T-helper 9 cell (primary cell): ENCODE measurements around the gene MALRD1.

Experiments used
- DNase-seq: peaks from one replicate; pipeline ENCODE4 v3.0.0-alpha.2; 2020

MALRD1 gene

GRCh38 chr10:19231034-19231433 lies 182.4 kb downstream of the MALRD1 start:
- no peak for DNase-seq

GRCh38 chr10:19245889-19246752 lies 197.5 kb downstream of the MALRD1 start:
- DNase-seq, result no peak

DNA sequence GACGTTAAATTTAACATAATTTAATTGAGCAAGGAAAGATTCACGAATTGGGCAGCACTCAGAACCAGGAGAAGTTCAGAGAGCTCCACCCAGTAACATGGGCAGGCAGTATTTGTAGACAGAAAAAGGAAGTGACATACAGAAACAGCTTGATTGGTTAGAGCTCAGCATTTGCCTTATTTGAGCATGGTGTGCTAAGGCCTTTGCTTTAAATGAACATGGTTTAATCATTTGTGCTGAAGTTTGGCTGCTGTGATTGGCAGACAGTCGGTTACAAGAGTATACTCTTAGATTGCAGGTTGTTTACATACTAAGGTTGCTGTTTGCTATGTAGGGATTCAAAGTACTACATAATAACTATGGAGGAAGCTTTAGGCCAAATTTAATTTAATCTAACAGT lies 199.2 kb downstream of the MALRD1 start:
- no peak for DNase-seq

DNA sequence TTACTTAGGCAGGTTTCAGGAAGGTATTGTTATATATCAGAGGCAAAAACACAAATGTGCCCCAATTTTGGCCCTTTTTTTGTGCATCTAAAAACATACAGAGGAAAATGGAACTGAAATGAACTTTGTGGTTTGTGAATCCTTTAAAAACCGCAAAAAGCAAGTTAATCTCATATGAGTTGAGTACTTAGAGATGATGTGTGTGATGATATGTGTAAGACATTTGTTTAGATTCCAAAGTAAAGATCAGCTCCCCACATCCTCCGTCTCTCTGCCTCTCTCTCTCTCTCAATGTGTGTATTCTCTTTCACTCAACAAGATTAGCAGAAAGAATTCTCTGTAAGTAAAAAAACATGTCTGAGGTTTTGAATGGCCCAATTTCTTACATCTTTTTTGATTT lies 201.9 kb downstream of the MALRD1 start:
- no peak for DNase-seq

- DNase-seq, result no peak
Measured at GRCh38 chr10:19252531-19252930, 203.9 kb downstream of the MALRD1 start.

GRCh38 chr10:19256331-19256730 lies 207.7 kb downstream of the MALRD1 start:
- DNase-seq, result no peak

GRCh38 chr10:19263262-19263661 lies 214.7 kb downstream of the MALRD1 start:
- no peak for DNase-seq

GRCh38 chr10:19283285-19283684 lies 234.7 kb downstream of the MALRD1 start:
- no peak for DNase-seq

DNA sequence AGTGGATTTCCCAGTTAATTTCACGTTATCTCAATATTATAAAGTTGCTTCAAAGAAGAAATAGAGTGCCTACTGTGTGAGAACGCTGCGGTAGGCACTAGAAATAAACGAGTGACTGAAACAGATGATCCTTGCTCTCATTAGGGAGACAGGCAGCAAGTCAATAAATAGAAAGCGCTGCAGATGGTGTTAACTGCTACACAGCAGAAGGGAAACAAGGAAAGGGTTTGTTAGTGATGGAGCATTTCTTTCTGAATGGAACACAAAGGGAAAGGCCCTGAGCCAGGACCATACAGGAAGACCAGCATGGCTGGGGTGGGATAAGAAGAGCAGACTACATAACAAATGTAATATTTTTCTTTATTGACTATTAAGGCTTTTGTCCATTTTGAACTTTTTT lies 235.2 kb downstream of the MALRD1 start:
- no peak for DNase-seq

GRCh38 chr10:19290770-19291169 lies 242.2 kb downstream of the MALRD1 start:
- no peak for DNase-seq

DNA sequence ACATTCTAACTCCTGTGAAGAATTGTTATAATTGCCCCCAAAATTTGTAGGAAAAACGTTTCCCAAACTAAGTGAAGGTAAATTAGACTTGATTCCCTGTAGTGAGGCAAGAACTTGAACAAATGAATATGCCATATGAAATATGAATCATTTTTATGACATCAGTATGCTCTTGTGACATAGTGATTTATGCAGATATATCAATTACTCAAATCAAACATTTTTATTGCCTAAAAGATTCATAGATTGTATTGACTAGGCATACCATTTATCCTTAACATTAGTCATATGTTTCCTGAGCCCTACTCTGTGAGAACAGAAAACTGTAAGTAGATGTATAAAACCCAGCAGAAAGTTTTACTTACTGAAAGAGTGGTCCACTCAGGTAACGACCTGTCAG lies 245.6 kb downstream of the MALRD1 start:
- no peak for DNase-seq

DNA sequence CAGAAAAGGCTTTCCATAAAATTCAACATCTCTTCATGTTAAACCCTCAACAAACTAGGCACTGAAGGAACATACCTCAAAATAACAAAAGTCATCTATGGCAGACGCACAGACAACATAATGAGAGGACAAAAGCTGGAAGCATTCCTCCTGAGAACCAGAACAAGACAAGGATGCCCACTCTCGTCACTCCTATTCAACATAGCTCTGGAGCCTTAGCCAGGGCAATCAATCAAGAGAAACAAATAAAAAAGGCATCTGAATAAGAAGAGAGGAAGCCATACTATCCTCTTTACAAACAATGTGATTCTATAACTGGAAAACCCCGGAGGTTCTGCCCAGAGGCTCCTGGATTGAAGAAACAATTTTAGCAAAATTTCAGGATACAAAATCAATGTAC lies 251.0 kb downstream of the MALRD1 start:
- no peak for DNase-seq

- DNase-seq, result no peak
Measured at GRCh38 chr10:19302117-19302516, 253.5 kb downstream of the MALRD1 start.

DNA sequence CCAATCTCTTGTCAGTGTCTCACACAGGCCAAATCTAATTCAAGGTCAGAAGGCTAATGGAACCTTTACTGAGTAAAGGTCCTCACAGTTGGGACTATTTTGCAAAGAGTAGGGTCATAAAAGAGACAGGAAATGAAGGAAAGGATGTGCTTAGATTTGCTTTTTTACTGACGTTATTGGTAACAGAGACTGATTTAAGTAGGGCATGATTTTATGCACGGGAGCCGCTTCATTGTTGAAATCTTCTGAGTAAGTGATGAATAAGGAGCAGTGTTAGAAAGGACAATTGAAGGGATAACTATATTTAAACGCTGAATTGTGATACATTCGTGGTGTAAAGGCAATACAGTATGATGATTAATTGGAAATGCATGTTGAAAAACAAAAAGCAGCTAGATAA lies 261.5 kb downstream of the MALRD1 start:
- DNase-seq, result no peak

GRCh38 chr10:19316204-19316870 lies 267.7 kb downstream of the MALRD1 start:
- DNase-seq, result no peak

DNA sequence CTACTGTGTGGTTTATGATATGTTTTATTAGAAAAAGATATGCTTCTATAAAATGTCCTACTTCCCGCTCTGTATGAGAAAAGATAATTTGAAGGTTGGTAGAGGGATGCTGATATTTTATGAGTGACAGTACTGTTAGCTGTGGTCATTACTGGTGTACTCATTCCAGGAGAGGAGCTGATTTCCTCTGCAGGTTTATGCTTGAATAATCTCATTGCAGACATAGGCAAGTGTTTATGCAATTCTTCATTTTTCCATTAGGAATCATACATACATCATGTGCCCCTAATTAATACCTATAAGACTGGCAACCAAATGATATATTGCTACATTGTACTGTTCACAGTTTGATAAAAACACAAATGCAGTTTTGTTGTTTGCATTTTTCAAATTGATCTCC lies 269.4 kb downstream of the MALRD1 start:
- no peak for DNase-seq

DNA sequence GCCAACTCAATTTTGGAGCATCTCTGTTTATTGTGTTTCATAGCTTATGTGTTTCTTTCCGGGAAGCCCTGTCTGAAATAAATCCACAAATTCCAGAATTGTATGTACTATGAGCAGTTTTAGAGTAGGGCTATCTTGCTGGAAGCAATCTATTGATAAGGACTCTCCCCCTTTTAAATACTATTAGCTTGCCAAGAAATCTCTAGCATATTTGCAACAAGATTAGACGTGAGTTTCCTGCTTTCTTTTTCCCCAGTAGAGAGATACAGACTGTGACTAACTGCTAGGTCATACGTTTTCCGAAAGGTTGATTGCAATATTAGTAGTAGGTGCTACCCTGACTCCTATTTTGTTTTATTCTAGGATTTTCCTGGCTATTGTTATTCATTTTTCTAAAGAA lies 277.0 kb downstream of the MALRD1 start:
- DNase-seq, result no peak

DNA sequence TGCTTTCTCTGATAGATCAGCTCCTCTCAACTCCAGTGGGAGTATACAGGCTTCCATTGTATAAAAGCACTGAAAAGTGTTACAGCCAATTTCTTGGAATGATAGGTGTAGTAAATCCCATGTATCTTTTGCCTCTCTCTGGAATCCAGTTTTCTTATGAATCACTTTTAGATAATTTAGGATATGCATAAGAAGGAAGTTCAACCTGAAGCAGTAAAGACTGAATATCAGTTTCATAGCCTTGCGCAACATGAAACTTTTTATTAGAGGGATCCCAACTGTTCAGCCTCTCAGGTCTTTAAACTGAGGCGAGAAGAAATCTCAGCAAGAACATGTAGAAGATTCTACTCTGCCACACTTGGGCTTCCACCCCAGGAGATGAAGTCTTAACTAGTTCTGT lies 280.0 kb downstream of the MALRD1 start:
- DNase-seq, result no peak

DNA sequence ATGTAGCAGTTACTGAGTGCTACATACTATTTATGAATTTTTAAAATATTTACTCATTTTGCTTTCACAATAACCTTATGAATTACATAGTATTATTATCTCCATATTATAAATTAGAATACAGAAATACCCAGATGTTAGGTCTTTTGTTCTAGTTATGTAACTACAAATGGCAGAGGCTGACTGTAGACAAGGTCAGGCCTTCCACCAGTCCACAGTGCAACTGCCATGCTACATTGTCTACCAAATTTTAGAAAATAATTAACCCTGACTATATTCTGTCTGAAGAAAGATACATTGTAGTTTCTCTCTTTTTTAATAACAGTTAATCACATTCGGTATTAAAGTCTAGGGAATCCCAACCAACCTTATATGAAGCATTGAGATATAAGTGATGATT lies 280.9 kb downstream of the MALRD1 start:
- no peak for DNase-seq

DNA sequence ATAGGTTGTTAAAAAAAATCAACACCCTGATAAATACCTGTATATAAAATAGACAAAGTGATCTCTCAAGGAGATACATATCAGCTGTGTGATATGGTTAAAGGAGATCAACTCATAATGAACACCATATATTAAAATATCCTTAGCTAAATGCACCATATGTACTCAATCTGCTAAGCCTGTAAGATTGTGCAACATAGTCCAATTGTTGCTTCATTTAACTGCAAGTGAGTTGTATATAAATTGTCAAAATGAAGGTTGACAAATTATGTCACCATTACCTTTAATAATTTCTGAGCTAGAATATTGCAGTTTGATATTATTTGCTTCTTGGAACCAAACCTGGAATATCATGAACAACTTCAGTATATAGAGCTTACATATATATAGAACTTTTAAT lies 283.7 kb downstream of the MALRD1 start:
- no peak for DNase-seq

GRCh38 chr10:19333631-19334030 lies 285.0 kb downstream of the MALRD1 start:
- no peak for DNase-seq

GRCh38 chr10:19347621-19348020 lies 299.0 kb downstream of the MALRD1 start:
- DNase-seq, result no peak

GRCh38 chr10:19367176-19367575 lies 318.6 kb downstream of the MALRD1 start:
- no peak for DNase-seq

DNA sequence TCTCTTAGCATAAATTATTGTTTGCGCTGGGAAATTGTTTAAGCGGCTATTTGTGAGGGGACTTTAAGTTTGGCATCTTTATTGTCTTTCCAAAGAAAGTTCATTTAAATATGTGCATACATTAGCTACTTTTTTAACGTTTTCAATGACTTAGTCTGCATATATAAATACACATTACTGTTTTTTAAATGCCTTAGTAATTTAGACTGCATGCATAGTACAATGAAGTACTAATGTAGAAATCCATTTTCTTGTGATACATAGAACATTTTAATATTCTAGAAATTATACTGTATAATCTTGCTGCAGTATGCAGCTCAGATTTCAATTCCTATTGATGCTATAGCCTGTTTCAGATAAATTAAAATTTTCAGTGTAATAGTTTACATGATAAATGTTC lies 325.4 kb downstream of the MALRD1 start:
- DNase-seq, result no peak
